ENCODE measurements around the gene MOCS2. TPM values are rescaled to one million over a fixed set of nuclear protein-coding genes. Genes with fewer than 3 reads are reported as not detected.

Gene MOCS2
- total RNA-seq, 1 donor from 2014 or later: 22.5 TPM

DNA sequence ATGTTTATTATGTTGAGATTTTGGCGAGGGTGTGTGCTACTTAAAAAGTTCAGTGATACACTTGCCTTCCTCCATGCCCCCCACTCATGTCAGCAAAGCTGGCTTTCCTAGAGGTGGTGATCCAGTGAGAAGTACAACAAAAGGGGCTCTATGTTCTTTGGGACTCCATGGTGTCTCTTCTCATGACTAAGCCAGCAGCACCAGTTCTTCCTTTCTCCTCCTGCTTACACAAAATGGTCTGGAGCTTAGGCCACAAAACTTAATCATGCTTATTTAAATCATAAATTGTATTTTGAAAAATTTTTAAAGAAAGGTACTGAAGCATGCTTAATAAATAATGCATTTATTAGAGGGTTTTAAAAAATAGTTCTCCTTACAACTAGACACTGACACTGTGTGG is 22.4 kb downstream of the MOCS2 start:
- Mint-ChIP-seq H3K27me3 (no peaks in the 10 kb centered on the region), H3K36me3 (no peaks in the 10 kb centered on the region), H3K4me1 (ENCODE audit: unreplicated experiment) (peaks cover 4% of the 10 kb centered on the region), H3K9me3 (no peaks in the 10 kb centered on the region), H3K27ac (no peak overlapping the region), H3K4me3 (no peak overlapping the region)
- DNase-seq (ENCODE audit: extremely low spot score, unreplicated experiment): no peak
- TF ChIP-seq, protein P1, sequence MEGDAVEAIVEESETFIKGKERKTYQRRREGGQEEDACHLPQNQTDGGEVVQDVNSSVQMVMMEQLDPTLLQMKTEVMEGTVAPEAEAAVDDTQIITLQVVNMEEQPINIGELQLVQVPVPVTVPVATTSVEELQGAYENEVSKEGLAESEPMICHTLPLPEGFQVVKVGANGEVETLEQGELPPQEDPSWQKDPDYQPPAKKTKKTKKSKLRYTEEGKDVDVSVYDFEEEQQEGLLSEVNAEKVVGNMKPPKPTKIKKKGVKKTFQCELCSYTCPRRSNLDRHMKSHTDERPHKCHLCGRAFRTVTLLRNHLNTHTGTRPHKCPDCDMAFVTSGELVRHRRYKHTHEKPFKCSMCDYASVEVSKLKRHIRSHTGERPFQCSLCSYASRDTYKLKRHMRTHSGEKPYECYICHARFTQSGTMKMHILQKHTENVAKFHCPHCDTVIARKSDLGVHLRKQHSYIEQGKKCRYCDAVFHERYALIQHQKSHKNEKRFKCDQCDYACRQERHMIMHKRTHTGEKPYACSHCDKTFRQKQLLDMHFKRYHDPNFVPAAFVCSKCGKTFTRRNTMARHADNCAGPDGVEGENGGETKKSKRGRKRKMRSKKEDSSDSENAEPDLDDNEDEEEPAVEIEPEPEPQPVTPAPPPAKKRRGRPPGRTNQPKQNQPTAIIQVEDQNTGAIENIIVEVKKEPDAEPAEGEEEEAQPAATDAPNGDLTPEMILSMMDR (conservative IDR thresholded peaks at IDR 0.05): no peak

DNA sequence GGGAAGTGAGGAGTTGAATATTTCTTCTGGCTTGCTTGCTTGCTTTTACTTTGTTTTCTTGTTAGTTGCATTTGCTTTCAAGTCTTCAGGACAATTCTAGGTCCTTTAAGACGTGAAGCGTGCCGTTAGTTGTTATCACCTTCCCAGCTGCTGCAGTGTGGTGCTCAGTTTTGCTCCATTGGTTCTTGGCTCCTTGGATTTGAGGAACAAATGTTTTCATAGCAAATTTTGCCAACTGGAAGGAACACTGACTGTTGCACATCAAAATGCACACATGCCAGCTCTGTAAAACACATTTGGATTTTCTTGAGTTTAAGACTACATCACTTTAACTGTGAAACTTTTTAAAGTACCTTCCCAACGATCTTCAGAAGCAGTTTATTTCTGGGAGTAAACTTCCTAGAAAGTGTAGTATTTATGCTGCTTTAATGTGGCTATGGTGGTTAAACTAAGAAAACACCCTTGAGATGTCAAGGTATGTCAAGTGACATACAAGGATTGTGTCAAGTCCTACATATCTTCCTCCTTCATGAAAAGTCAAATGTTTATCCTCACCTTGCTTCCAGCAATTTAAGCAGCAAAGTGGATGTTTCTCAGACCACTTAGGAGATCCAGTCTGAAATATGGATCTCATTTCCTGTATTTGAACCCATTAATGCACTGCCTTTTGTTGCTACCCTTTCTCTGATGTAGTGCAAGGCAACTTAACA is 24.9 kb downstream of the MOCS2 start:
- Mint-ChIP-seq H3K4me1 (ENCODE audit: unreplicated experiment) (peaks cover 4% of the 10 kb centered on the region), H3K9me3 (no peaks in the 10 kb centered on the region), H3K27ac (no peak overlapping the region), H3K4me3 (no peak overlapping the region), H3K36me3 (no peaks in the 10 kb centered on the region), H3K27me3 (no peaks in the 10 kb centered on the region)
- TF ChIP-seq, protein P1 (conservative IDR thresholded peaks at IDR 0.05): no peak
- no peak for DNase-seq (ENCODE audit: extremely low spot score, unreplicated experiment)

DNA sequence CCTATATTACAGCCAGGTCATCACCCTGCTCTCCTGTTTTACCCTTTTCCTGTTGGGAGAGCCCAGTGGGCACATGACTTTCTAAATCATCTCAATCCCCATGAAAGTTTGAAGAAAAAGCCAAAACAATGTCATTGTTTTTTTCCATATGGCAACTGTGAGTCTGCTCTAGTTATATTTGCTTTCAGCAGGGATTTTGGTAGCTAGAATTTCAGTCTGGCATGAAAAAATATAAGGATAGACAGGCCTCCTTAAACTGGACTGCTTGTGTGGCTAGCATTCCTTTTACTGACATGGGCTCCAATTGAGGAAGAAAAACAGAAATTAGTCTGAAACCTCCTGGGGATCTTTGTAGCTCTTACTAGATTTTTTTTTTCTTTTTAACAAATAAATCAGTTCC is 25.6 kb downstream of the MOCS2 start:
- TF ChIP-seq, protein P1 (conservative IDR thresholded peaks at IDR 0.05): no peak
- no peak for DNase-seq (ENCODE audit: extremely low spot score, unreplicated experiment)
- Mint-ChIP-seq H3K4me3 (no peak overlapping the region), H3K27ac (no peak overlapping the region), H3K36me3 (no peaks in the 10 kb centered on the region), H3K4me1 (ENCODE audit: unreplicated experiment) (peaks cover 4% of the 10 kb centered on the region), H3K9me3 (no peaks in the 10 kb centered on the region), H3K27me3 (no peaks in the 10 kb centered on the region)

DNA sequence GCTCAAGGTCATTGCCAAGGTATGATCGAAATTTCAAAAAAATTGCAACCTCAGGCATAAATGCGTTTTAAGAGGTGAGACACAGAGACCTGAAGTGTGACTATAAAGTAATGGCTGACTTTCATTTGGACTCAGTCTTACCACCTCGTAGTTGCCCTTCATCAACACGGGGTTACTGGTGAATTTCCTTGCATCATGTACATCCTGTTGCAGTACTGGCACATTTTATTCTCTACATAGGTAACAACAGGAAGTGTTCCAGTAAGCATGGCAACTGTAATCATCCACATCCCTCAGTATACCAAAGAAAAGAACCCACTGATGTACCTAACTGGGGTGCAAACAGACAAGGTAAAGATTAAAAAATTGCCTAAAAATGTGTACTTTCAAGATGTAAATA is 29.3 kb downstream of the MOCS2 start:
- Mint-ChIP-seq H3K4me3 (no peak overlapping the region), H3K36me3 (no peaks in the 10 kb centered on the region), H3K9me3 (no peaks in the 10 kb centered on the region), H3K27me3 (no peaks in the 10 kb centered on the region), H3K4me1 (ENCODE audit: unreplicated experiment) (peaks cover 4% of the 10 kb centered on the region), H3K27ac (no peak overlapping the region)
- TF ChIP-seq, protein P1 (conservative IDR thresholded peaks at IDR 0.05): no peak
- DNase-seq (ENCODE audit: extremely low spot score, unreplicated experiment): no peak

DNA sequence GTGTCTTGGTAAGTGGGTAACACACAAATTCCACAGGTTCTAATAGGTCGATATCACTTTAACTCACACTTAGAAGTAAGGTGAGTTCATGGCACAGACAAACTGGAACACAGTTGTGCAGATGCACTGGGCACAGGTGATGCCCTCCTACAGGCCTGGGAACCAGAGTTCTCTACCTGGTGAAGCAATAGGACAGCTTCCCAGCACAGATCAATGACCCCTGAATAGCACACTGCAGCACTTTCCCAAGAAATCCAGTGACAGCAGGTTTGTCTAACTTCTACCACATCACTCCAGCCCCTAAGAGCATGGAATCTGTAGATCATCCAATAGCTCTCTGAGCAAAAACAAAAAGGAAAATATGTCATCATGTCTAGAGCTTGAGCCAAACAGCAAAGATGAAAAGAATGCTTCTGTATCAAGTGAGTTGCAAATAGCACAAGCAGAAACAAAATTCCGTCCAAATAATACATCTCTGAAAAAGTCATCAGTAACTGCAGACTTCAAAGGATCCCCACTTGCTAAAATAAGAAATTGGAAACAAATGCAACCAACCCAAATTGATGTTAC is 33.5 kb downstream of the MOCS2 start:
- no peaks in the 10 kb centered on the region for H3K27me3 Mint-ChIP-seq
- TF ChIP-seq, protein P1 (conservative IDR thresholded peaks at IDR 0.05): no peak
- no peak overlapping the region for H3K27ac Mint-ChIP-seq
- no peaks in the 10 kb centered on the region for H3K4me1 Mint-ChIP-seq (ENCODE audit: unreplicated experiment)
- H3K36me3 Mint-ChIP-seq: no peaks in the 10 kb centered on the region
- DNase-seq (ENCODE audit: extremely low spot score, unreplicated experiment): no peak
- H3K4me3 Mint-ChIP-seq: no peak overlapping the region
- H3K9me3 Mint-ChIP-seq: no peaks in the 10 kb centered on the region
